ENCODE results near the gene PLA2G2F. TPM values are rescaled to one million over a fixed set of nuclear protein-coding genes. Genes with fewer than 3 reads are reported as not detected.
A peak's percentile ranks its signal among the peaks of the same experiment; 100 is the strongest.

Gene PLA2G2F
- total RNA-seq, 1 donor from 2014 or later, result not detected

GRCh38 chr1:20109223-20109856 lies 29.8 kb upstream of the PLA2G2F start:
- no peak for DNase-seq (ENCODE audit: low spot score in 2 of 2, unreplicated experiment in 2 of 2)
- TF ChIP-seq CTCF (IDR thresholded peaks at IDR 0.05; ENCODE audit: unreplicated experiment), result peak; percentile 11
- H3K4me1 Mint-ChIP-seq, result peaks cover 28% of the 10 kb centered on the region

GRCh38 chr1:20110679-20111078 lies 28.4 kb upstream of the PLA2G2F start:
- Mint-ChIP-seq H3K27ac (no peak overlapping the region), H3K4me1 (peaks cover 25% of the 10 kb centered on the region), H3K27me3 (ENCODE audit: low read depth) (peaks cover 3% of the 10 kb centered on the region), H3K4me3 (no peak overlapping the region), H3K9me3 (no peaks in the 10 kb centered on the region), H3K36me3 (no peaks in the 10 kb centered on the region)
- DNase-seq (ENCODE audit: low spot score in 2 of 2, unreplicated experiment in 2 of 2), result no peak
- TF ChIP-seq CTCF (IDR thresholded peaks at IDR 0.05; ENCODE audit: unreplicated experiment), result no peak

More at GRCh38 chr1:20109223-20109856, 29.8 kb upstream of the PLA2G2F start:
- Mint-ChIP-seq H3K27ac (no peak overlapping the region), H3K36me3 (no peaks in the 10 kb centered on the region), H3K9me3 (no peaks in the 10 kb centered on the region), H3K4me3 (no peak overlapping the region), H3K27me3 (ENCODE audit: low read depth) (peaks cover 2% of the 10 kb centered on the region)

GRCh38 chr1:20111452-20111851 lies 27.7 kb upstream of the PLA2G2F start:
- H3K36me3 Mint-ChIP-seq, result no peaks in the 10 kb centered on the region
- no peaks in the 10 kb centered on the region for H3K9me3 Mint-ChIP-seq
- H3K4me1 Mint-ChIP-seq, result peaks cover 19% of the 10 kb centered on the region
- H3K27ac Mint-ChIP-seq, result no peak overlapping the region
- peaks cover 3% of the 10 kb centered on the region for H3K27me3 Mint-ChIP-seq (ENCODE audit: low read depth)
- TF ChIP-seq CTCF (IDR thresholded peaks at IDR 0.05; ENCODE audit: unreplicated experiment), result no peak
- H3K4me3 Mint-ChIP-seq, result no peak overlapping the region
- DNase-seq (ENCODE audit: low spot score in 2 of 2, unreplicated experiment in 2 of 2), result no peak

- Mint-ChIP-seq H3K27me3 (ENCODE audit: low read depth) (peaks cover 3% of the 10 kb centered on the region), H3K4me1 (peaks cover 15% of the 10 kb centered on the region), H3K36me3 (no peaks in the 10 kb centered on the region), H3K9me3 (no peaks in the 10 kb centered on the region), H3K27ac (no peak overlapping the region), H3K4me3 (no peak overlapping the region)
- TF ChIP-seq CTCF (IDR thresholded peaks at IDR 0.05; ENCODE audit: unreplicated experiment), result no peak
- DNase-seq (ENCODE audit: low spot score in 2 of 2, unreplicated experiment in 2 of 2), result no peak
Measured at GRCh38 chr1:20112279-20113000, 26.7 kb upstream of the PLA2G2F start.

- TF ChIP-seq CTCF (IDR thresholded peaks at IDR 0.05; ENCODE audit: unreplicated experiment), result no peak
- Mint-ChIP-seq H3K27me3 (ENCODE audit: low read depth) (peaks cover 6% of the 10 kb centered on the region), H3K9me3 (no peaks in the 10 kb centered on the region)
Measured at GRCh38 chr1:20114021-20114648, 25.0 kb upstream of the PLA2G2F start.

More at GRCh38 chr1:20114021-20114648, 25.0 kb upstream of the PLA2G2F start:
- DNase-seq (ENCODE audit: low spot score in 2 of 2, unreplicated experiment in 2 of 2), result no peak
- no peak overlapping the region for H3K27ac Mint-ChIP-seq
- H3K4me1 Mint-ChIP-seq, result no peaks in the 10 kb centered on the region
- no peaks in the 10 kb centered on the region for H3K36me3 Mint-ChIP-seq
- no peak overlapping the region for H3K4me3 Mint-ChIP-seq

Measured in mesothelial cell of epicardium (in vitro differentiated cells).